Spinal cord (tissue), 10 donors: ENCODE data around the gene SMARCB1. TPM values are rescaled to one million over a fixed set of nuclear protein-coding genes. Genes with fewer than 3 reads are reported as not detected.

Experiments used
- DNase-seq, 6 donors: peaks; one replicate each; pipeline versions ENCODE4 v3.0.0 to v3.0.0-alpha.2; 2013 to 2015; ENCODE audit warnings: low spot score in 6 of 6, low read depth in 4 of 6
- H3K27ac ChIP-seq: one replicate; pipeline ENCODE4 v1.5.1; 2013; ENCODE audit warnings: low read depth, low read length, control low read depth
- H3K27me3 ChIP-seq: one replicate; pipeline ENCODE4 v1.6.1; 2013; ENCODE audit warnings: low read length; ENCODE audit not compliant: control insufficient read depth, insufficient read depth
- H3K36me3 ChIP-seq: one replicate; pipeline ENCODE4 v1.6.1; 2013; ENCODE audit warnings: low read length; ENCODE audit not compliant: control insufficient read depth, insufficient read depth
- H3K4me1 ChIP-seq: one replicate; pipeline ENCODE4 v1.6.1; 2013; ENCODE audit warnings: low read length; ENCODE audit not compliant: control insufficient read depth, insufficient read depth
- H3K4me3 ChIP-seq: one replicate; pipeline ENCODE4 v1.5.1; 2013; ENCODE audit warnings: low read depth, low read length, control low read depth
- H3K9me3 ChIP-seq: one replicate; pipeline ENCODE4 v1.6.1; 2013; ENCODE audit warnings: low read length; ENCODE audit not compliant: control insufficient read depth, insufficient read depth
- WGBS: methylation state at CpG from one replicate; pipeline ENCODE4 v1.1.5; 2013; ENCODE audit warnings: missing lambda C conversion rate; ENCODE audit not compliant: insufficient coverage; 5-methylcytosine and 5-hydroxymethylcytosine counted together
- polyA plus RNA-seq, 2 donors: library from polyadenylated mRNA; unstranded; fragments of 120-200 nt; gene quantifications; one replicate each; pipeline ENCODE4 v1.2.1, GENCODE V29; 2013; ENCODE audit not compliant: insufficient read length in 2 of 2
- total RNA-seq, 2 donors: library from RNA; depleted of rRNA in 1 of 2; stranded (reverse); fragments of 120-200 nt in 1 of 2; fragments of >200 nt in 1 of 2; gene quantifications; one replicate each; pipeline versions ENCODE4 v1.2.3 to v1.2.4, GENCODE V29; 2013 to 2014
- donor health status: healthy.

The SMARCB1 gene
- total and polyA plus RNA-seq, 4 donors: 29.5 to 186 (median 132) TPM

GRCh38 chr22:23816156-23816976 lies 29.6 kb downstream of the SMARCB1 start:
- peak in 2 of 6 donors; percentile 63 to 65 for DNase-seq
- Histone ChIP-seq H3K4me3 (no peak overlapping the region), H3K36me3 (peaks cover 77% of the 10 kb centered on the region), H3K9me3 (no peaks in the 10 kb centered on the region), H3K4me1 (no peaks in the 10 kb centered on the region), H3K27ac (no peak overlapping the region), H3K27me3 (no peaks in the 10 kb centered on the region)
- WGBS: 92% methylated on average over 15 of the region's 18 CpGs

- no peak overlapping the region for H3K4me3 ChIP-seq
- H3K9me3 ChIP-seq: no peaks in the 10 kb centered on the region
- WGBS: 88% methylated on average over 6 of the region's 6 CpGs
- no peak overlapping the region for H3K27ac ChIP-seq
- no peaks in the 10 kb centered on the region for H3K4me1 ChIP-seq
- H3K36me3 ChIP-seq: peaks cover 85% of the 10 kb centered on the region
- no peak for DNase-seq
- no peaks in the 10 kb centered on the region for H3K27me3 ChIP-seq
Observed at GRCh38 chr22:23817146-23817545, 30.4 kb downstream of the SMARCB1 start.

GRCh38 chr22:23818541-23818940 lies 31.8 kb downstream of the SMARCB1 start:
- WGBS: 100% methylated on average over 1 of the region's 2 CpGs
- Histone ChIP-seq H3K4me3 (no peak overlapping the region), H3K9me3 (no peaks in the 10 kb centered on the region), H3K27ac (no peak overlapping the region), H3K27me3 (no peaks in the 10 kb centered on the region), H3K36me3 (peaks cover 95% of the 10 kb centered on the region), H3K4me1 (peaks cover 5% of the 10 kb centered on the region)
- DNase-seq: no peak

DNA sequence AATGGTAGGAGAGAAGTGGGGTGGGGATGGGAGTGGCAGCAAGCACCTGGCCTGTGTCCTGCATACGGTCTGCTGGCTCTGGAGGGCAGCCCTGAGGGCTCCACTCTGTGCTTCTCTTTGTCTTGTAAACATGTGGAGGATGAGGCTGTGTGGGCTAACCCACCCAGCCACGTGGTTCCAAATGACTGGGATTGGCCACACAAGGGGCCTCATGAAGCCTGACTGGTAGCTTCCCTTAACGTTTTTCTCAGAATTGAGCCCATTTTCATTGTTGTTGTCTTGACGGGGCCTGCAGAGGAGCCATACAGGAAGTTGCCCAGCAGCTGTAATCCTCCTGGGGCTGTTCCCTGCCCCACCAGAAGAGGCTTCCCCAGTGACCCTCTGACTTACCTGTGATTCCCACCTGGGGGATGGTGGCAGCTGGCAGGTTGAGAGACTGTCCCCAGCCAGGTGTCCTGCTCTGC lies 34.0 kb downstream of the SMARCB1 start:
- H3K27me3 ChIP-seq: no peaks in the 10 kb centered on the region
- no peak overlapping the region for H3K4me3 ChIP-seq
- H3K27ac ChIP-seq: no peak overlapping the region
- H3K36me3 ChIP-seq: peaks cover 98% of the 10 kb centered on the region
- peaks cover 5% of the 10 kb centered on the region for H3K4me1 ChIP-seq
- DNase-seq: no peak
- 66% methylated on average over 4 of the region's 4 CpGs for WGBS
- no peaks in the 10 kb centered on the region for H3K9me3 ChIP-seq

GRCh38 chr22:23822101-23822671 lies 35.4 kb downstream of the SMARCB1 start:
- H3K27me3 ChIP-seq: no peaks in the 10 kb centered on the region
- no peaks in the 10 kb centered on the region for H3K9me3 ChIP-seq
- H3K4me1 ChIP-seq: peaks cover 5% of the 10 kb centered on the region
- H3K27ac ChIP-seq: no peak overlapping the region
- H3K4me3 ChIP-seq: no peak overlapping the region
- 59% methylated on average over 6 of the region's 6 CpGs for WGBS
- no peak for DNase-seq
- H3K36me3 ChIP-seq: peaks cover 98% of the 10 kb centered on the region

- 83% methylated on average over 10 of the region's 14 CpGs for WGBS
Observed at GRCh38 chr22:23823331-23823791, 36.6 kb downstream of the SMARCB1 start.

DNA sequence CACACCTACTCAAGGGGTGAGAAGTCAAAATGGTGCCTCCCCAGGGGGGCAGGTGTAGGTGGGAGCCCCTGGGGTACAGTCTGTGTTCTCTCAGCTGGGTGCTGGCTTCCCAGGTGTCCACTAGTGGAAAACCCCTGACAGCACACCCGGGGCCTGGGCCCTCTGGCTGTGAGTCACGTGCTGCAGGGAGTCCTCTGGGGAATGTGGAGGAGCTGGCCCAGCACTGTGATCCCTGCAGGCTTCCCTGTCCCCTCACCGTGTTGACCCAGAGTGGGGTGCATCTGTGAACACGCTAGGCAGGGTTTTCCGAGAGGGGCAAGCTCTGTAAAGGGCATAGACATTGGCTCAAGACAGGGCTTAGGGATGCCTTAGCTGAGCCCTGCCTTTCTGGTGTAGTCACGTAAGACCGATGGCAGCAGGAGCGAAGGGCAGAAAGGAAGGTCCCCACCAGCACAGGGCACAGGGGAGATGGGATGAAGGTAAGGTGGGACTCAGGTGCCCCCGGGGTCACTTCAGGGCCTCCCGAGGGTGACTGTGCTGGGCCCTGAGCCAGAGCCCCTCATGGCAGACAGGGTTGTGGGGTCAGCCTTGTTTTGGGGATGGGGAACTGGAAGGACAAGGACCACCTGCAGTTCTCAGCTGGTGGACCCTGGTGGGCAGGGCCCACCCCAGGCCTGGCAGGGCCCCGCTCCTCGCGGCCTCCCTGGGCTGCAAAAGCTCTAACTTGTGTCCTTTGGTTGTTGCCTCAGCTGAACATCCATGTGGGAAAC lies 37.9 kb downstream of the SMARCB1 start:
- peaks cover 100% of the 10 kb centered on the region for H3K36me3 ChIP-seq
- WGBS: 90% methylated on average over 13 of the region's 13 CpGs
- no peak overlapping the region for H3K4me3 ChIP-seq
- no peaks in the 10 kb centered on the region for H3K9me3 ChIP-seq
- peaks cover 5% of the 10 kb centered on the region for H3K4me1 ChIP-seq
- DNase-seq: no peak
- H3K27ac ChIP-seq: no peak overlapping the region
- H3K27me3 ChIP-seq: no peaks in the 10 kb centered on the region

More at GRCh38 chr22:23823331-23823791, 36.6 kb downstream of the SMARCB1 start:
- Histone ChIP-seq H3K27ac (no peak overlapping the region), H3K4me1 (peaks cover 5% of the 10 kb centered on the region), H3K9me3 (no peaks in the 10 kb centered on the region), H3K27me3 (no peaks in the 10 kb centered on the region), H3K4me3 (no peak overlapping the region), H3K36me3 (peaks cover 99% of the 10 kb centered on the region)
- no peak for DNase-seq

DNA sequence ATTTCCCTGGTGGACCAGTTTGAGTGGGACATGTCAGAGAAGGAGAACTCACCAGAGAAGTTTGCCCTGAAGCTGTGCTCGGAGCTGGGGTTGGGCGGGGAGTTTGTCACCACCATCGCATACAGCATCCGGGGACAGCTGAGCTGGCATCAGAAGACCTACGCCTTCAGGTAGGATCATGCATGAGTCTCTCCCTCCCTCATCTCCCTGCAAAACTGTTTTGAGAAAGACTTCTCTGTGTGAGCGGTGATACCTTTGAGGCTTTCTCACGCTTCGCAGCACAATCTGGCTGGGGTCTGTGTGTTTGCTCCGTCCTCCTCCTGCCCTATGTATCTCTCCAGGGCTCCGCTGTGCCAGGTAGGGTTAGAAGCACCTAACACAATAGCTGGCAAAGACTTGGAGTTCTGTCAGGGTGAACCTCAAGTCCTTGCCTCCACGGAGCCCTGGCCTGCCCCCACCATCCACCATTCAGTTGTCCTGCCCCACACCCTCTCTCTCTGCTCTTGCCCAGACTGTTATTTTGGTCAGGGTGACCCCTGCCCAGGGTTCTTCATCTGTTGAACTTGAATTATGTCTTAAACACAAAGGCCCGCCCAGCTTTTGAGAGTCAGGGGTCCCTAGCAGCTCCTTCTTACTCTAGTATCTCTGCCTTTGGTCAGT lies 38.6 kb downstream of the SMARCB1 start:
- Histone ChIP-seq H3K9me3 (no peaks in the 10 kb centered on the region), H3K27ac (no peak overlapping the region), H3K4me1 (peaks cover 5% of the 10 kb centered on the region), H3K27me3 (no peaks in the 10 kb centered on the region), H3K36me3 (peaks cover 94% of the 10 kb centered on the region), H3K4me3 (no peak overlapping the region)
- no peak for DNase-seq
- 93% methylated on average over 11 of the region's 12 CpGs for WGBS
